GM19035 (cell line): ENCODE measurements around the gene MAZ.

Source experiments
- ATAC-seq: cut with Tn5 transposase; IDR thresholded peaks from one replicate; pipeline ENCODE4 v1.9.1; 2021; ENCODE audit not compliant: unreplicated experiment

Gene MAZ

DNA sequence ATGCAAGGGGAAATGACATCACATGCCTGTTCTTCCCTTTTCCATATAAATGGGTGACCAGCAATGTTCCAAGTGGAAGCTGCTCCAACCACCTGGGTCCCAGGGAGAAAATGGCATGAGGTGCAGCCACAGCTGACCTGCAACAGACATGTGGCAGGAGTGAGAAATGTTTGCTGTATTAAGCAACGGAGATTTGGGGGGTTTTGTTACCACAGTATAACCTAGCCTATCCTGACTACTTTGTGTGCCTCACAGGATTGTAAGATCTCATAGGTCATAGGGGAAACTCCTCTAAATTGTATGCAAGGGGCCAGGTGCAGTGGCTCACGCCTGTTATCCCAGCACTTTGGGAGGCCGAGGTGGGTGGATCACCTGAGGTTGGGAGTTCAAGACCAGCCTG is 44.7 kb downstream of the MAZ start:
- no peak for ATAC-seq

DNA sequence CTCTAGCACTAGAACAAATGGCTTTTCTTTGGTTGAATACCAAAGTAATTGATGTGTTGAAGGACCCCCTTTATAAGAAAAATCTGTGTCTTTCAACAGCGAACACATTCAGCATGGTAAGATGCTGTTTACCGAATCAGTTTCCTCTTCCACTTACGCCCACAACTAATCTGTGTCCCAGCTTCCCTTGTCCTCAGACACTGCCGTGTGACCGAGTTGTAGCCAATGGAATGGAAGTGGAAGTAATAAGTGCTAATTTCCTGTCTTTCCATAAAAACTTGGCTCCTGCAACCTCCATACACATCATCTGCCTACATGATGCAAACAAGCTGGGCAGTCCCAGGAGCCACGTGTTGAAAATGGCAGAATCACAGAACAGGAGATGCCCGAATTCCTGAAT is 46.3 kb downstream of the MAZ start:
- no peak for ATAC-seq

DNA sequence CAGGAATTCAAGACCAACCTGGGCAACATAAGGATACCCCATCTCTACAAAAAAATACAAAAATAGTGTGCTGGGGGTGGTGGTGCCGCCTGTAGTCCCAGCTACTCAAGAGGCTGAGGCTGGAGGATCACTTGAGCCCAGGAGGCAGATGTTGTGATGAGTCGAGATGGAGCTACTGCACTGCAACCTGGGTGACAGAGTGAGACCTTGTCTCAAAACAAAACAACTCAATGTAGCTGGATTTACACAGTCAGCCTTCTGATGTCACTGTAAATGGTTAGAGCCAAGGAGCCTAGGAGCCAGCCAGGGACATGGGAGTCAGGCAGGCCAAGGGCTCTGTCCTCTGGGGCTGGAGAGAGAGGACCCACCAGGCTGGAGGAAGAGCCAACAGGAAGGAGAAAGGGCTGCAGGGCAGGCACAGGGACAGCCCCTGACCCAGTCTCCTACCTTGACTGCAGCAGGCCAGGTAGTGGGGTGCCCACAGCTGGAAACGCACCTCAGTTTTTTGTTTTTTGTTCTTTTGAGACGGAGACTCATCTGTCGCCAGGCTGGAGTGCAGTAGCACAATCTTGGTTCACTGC is 48.3 kb downstream of the MAZ start:
- no peak for ATAC-seq

DNA sequence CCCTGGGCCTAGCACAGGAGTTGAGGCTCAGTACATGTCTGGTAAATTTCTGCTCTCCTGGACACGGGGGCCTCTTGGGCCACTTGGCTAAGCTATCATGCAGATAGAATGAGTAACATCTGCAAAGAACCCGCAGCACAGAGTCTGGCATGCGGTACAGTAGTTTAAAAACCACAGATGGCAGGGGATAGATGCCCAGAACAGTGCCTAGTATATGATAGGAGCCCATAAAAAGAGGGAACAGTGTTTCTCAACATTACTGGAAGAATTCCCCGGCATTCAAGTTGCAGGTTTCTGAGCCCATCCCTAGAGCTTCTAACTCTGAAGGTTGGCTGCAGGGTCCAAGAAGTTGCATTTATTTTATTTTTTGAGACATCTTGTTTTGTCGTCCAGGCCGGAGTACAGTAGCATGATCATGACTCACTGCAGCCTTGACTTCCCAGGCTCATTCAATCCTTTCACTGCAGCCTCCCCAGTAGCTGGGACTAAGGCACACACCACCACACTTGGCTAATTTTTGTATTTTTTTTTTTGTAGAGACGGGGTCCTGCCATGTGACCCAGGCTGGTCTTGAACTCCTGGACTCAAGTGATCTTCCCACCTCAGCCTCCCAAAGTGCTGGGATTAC is 50.9 kb downstream of the MAZ start:
- ATAC-seq = no peak

DNA sequence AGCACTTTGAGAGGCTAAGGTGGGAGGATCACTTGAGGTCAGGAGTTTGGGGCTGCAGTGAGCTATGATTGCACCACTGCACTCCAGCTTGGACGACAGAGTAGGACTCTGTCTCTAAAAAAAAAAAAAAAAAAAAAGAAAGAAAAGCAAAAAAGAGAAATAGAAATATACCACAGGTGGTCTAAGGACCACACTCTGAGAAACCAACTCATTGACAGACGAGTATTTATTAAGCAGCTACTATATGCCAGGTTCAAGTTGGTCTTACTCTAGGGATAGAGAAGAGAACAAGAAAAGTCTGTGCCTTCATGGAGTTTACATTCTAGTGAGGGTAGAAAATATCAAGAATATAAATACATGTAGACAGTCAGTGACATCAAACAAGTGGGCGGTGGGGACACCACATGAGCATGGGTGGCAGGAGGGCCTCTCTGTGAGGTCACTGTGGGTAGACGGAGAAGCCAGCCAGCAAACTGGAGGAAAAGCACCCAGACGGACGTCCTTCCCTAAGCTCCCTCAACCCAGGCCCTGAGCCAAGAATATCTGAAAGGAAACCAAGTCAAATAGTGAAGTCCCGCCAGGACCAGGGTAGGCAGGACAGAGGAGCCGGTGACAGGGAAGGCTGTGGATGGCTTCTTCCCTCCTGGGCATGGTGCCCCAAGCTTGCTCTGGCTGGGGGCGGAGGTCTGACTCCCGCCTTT is 52.0 kb downstream of the MAZ start:
- no peak for ATAC-seq

DNA sequence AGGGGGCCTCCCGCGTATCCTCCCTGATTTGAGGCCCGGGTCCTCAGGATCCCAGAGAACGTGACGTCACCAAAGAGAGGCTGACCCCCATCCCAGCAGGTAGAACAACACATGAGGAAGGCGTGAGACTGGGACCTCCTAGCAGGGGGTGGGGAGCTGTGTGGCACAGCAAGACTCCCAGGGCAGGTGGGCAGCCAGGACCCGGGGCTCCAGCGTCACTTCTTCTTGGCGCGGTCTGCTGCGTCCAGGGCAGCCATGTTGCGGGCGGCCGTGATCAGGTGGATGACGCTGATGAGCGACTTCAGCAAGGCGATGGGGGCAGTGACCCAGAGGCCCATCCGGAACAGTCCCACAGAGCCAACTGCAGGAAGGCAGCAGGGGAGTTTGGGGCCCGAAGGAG is 52.6 kb downstream of the MAZ start:
- ATAC-seq = no peak

DNA sequence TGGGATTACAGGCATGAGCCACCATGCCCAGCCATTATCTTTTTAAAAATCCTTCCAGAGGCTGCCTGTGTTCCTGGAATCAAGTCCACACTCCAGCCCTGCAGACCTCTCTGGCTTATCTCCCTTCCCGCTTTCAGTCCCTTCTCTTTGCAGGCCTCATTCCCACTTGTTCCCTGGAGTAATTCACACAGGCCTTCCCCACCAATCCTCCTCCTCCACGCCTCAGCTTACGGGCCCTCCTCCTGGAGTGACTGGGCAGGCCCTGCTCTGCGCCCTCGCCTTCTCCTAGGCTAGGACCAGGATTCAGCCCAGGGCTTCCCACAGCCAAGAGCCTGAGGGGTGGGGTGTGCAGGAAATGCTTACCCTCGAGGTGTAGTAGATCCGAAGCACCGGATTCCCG is 53.9 kb downstream of the MAZ start:
- no peak for ATAC-seq
